ENCODE results near the gene OSTF1.

The OSTF1 gene

GRCh38 chr9:75123696-75124095, 35.4 kb downstream of the OSTF1 start:
- DNase-seq = no peak

GRCh38 chr9:75128535-75128934, 40.2 kb downstream of the OSTF1 start:
- DNase-seq = no peak

- DNase-seq = no peak
Observed at GRCh38 chr9:75130172-75130571, 41.9 kb downstream of the OSTF1 start.

- DNase-seq = no peak
Observed at GRCh38 chr9:75130621-75131230, 42.4 kb downstream of the OSTF1 start.

GRCh38 chr9:75131700-75132099, 43.4 kb downstream of the OSTF1 start:
- no peak for DNase-seq

- no peak for DNase-seq
Observed at GRCh38 chr9:75132244-75132643, 43.9 kb downstream of the OSTF1 start.

GRCh38 chr9:75133396-75133795, 45.1 kb downstream of the OSTF1 start:
- no peak for DNase-seq

GRCh38 chr9:75134495-75134894, 46.2 kb downstream of the OSTF1 start:
- no peak for DNase-seq

GRCh38 chr9:75138260-75139040, 50.1 kb downstream of the OSTF1 start:
- no peak for DNase-seq

- DNase-seq = no peak
Observed at GRCh38 chr9:75139201-75139600, 50.9 kb downstream of the OSTF1 start.

- DNase-seq = no peak
Observed at GRCh38 chr9:75140261-75140660, 51.9 kb downstream of the OSTF1 start.

GRCh38 chr9:75142202-75142601, 53.9 kb downstream of the OSTF1 start:
- DNase-seq = no peak

GRCh38 chr9:75146229-75146628, 57.9 kb downstream of the OSTF1 start:
- no peak for DNase-seq

GRCh38 chr9:75147638-75148037, 59.3 kb downstream of the OSTF1 start:
- no peak for DNase-seq

- no peak for DNase-seq
Observed at GRCh38 chr9:75148561-75148960, 60.2 kb downstream of the OSTF1 start.

- no peak for DNase-seq
Observed at GRCh38 chr9:75149841-75150241, 61.5 kb downstream of the OSTF1 start.

GRCh38 chr9:75150512-75150911, 62.2 kb downstream of the OSTF1 start:
- no peak for DNase-seq

GRCh38 chr9:75152416-75152815, 64.1 kb downstream of the OSTF1 start:
- DNase-seq = peak in 1 of 4 experiments; percentile 4

- no peak for DNase-seq
Observed at GRCh38 chr9:75156858-75157257, 68.5 kb downstream of the OSTF1 start.

GRCh38 chr9:75161116-75161857, 73.0 kb downstream of the OSTF1 start:
- no peak for DNase-seq

- DNase-seq = no peak
Observed at GRCh38 chr9:75163764-75164163, 75.5 kb downstream of the OSTF1 start.

- DNase-seq = no peak
Observed at GRCh38 chr9:75164573-75164972, 76.3 kb downstream of the OSTF1 start.

GRCh38 chr9:75167281-75167680, 79.0 kb downstream of the OSTF1 start:
- no peak for DNase-seq
